DMS114 treated with DMSO at 0.1 percent for 48 hours (cell line): ENCODE results near the gene RAI14.

Experiments used
- DNase-seq: peaks from one replicate; lab custom pipeline; 2025; ENCODE audit not compliant: unreplicated experiment; lab: John Stamatoyannopoulos, UW

The RAI14 gene

DNA sequence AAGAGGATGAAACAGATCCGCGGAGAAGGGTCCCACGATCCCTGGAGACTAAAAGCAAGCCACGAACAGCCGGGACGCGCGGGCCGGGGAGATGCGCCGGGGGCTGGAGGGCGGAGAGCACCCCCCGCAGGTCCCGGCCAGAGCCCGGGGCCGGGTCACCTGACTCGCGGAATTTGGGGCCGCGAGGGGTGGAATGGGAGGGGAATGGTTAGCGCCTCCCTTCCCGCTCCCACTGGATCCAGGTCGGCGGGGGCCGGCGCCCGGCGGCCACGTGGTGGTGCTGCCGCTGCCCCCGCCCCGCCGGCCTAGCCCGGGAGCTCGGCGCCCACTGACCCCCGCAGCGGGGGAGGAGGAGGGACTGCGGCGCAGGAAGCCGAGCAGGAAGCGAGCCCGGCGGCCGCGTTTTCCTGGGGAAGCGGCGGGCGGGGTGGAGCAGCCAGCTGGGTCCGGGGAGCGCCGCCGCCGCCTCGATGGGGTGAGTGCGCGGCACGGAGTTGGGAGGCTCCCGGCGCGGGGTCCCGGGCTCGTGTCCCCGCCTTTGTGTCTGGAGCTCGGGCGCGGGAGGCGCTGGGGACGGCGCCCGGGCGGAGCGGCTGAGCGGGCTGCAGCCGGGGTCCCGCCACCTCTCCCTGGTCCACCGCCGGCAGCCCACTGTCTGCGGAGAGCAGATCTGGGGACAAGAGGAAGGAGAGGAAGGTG lies at the start of gene RAI14:
Gene RAI14 (plus strand): TSS at position 328 of the 699 bp plus-strand sequence. CDS start 30,592 bp downstream, outside the sequence.
- no peak for DNase-seq

DNA sequence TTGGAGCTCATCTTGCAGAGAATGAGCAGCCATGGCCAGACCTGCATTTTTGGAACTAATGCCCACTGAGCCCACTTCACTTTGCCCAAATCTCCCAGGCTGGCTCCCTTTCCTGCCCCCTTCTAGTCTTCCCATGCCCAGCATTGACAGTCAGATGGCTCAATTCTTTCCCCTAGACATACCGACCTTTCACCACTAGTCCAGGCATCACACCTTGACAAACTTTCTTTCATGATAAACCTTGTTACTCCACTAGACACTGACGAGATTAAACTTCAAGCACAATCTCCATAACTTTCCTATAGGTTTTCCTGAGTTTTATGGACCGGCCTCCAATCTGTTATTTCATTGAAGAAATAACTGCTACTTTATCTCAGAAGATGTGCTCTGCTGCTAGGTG lies 47.8 kb upstream of the RAI14 start:
- no peak for DNase-seq

- DNase-seq = no peak
These were observed 47.1 kb upstream of the RAI14 start for GRCh38 chr5:34608859-34609648.

- DNase-seq = no peak
These were observed 46.1 kb upstream of the RAI14 start for GRCh38 chr5:34609951-34610441.

- DNase-seq = no peak
These were observed 45.6 kb upstream of the RAI14 start for GRCh38 chr5:34610546-34610945.

- no peak for DNase-seq
These were observed 44.4 kb upstream of the RAI14 start for GRCh38 chr5:34611464-34612415.

- DNase-seq = no peak
These were observed 39.5 kb upstream of the RAI14 start for GRCh38 chr5:34616651-34617050.

- no peak for DNase-seq
These were observed 37.6 kb upstream of the RAI14 start for GRCh38 chr5:34618371-34619065.

- DNase-seq = no peak
These were observed 35.9 kb upstream of the RAI14 start for GRCh38 chr5:34620185-34620584.

- DNase-seq = no peak
These were observed 34.6 kb upstream of the RAI14 start for GRCh38 chr5:34621277-34622097.

- DNase-seq = no peak
These were observed 34.1 kb upstream of the RAI14 start for GRCh38 chr5:34622098-34622400.

DNA sequence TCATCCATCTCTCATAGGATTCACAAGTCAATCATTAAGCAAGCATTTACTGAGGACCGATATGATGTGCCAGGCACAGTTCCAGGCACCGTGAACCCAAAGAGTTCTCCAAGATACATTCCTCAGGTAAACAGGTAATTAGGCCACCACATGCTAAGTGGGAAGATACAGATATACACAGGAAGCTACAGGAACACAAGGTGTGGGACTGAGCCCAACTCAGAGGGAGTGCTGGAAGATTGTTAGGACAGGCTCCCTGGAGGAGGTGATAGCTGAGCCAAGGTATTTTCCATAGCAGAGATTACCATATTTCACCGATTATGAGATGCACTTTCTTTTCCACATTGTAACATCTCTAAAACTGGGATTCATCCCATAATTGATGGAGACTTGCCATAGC lies 31.4 kb upstream of the RAI14 start:
- no peak for DNase-seq

GRCh38 chr5:34625246-34625645 lies 30.9 kb upstream of the RAI14 start:
- no peak for DNase-seq

DNA sequence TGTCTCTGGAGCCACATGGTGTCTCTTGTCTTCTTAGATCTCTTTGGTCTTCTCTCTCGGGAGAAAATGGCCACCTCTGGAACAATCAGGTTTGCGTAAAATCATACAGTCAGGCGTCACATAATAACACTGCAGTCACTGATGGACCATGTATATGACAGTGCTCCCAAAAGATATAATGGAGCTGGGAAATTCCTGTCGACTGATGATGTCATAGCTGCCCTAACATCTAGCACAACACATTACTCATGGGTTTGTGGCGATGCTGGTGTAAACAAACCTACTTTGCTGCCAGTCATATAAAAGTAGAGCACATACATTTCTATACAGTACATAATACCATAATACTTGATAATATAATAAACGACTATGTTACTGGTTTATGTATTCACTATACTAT lies 30.1 kb upstream of the RAI14 start:
- DNase-seq = no peak

DNA sequence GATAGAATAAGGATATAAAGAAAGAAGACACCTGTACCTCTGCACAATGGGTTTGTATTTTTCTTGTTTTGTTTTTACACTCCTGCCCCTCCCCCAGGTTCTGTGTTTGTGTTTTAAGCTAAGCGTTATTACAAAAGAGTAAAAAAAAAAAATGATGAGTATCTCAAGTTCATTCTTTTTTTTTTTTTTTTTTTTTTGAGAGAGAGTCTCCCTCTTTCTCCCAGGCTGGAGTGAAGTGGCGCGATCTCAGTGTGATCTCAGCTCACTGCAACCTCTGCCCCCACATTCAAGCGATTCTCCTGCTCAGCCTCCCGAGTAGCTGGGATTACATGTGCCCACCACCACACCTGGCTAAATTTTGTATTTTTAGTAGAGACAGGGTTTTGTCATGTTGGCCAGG lies 29.4 kb upstream of the RAI14 start:
- DNase-seq = no peak

- DNase-seq = no peak
These were observed 28.3 kb upstream of the RAI14 start for GRCh38 chr5:34627794-34628193.

DNA sequence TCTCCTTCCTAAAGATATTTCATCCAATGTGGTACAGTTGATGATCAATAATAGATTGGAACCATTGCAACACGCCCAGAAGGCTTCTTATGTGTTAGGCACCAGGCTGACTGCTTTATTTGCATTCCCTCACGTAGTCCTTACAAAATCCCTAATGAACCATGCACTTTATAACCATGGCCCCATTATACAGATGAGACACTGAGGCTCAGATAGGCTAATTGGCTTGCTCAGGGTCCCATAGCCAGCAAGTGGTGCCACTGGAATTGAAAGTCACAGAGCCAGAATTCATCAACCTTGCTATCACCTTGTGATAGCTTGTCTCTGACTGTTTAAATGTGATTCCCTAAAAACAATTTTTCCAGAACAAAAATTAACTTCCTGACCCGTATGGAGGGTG lies 27.8 kb upstream of the RAI14 start:
- no peak for DNase-seq

DNA sequence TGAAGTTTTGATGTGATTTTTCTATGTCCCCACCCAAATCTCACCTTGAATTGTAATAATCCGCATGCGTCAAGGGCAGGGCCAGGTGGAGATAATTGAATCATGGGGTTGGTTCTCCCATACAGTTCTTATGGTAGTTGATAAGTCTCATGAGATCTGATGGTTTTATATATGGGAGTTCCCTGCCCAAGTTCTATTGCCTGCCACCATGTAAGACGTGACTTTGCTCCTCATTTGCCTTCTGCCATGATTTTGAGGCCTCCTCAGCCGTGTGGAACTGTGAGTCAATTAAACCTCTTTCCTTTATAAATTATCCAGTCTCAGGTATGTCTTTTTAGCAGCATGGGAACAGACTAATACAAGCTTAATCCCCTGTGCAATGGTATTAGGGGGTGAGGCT lies 25.5 kb upstream of the RAI14 start:
- no peak for DNase-seq

DNA sequence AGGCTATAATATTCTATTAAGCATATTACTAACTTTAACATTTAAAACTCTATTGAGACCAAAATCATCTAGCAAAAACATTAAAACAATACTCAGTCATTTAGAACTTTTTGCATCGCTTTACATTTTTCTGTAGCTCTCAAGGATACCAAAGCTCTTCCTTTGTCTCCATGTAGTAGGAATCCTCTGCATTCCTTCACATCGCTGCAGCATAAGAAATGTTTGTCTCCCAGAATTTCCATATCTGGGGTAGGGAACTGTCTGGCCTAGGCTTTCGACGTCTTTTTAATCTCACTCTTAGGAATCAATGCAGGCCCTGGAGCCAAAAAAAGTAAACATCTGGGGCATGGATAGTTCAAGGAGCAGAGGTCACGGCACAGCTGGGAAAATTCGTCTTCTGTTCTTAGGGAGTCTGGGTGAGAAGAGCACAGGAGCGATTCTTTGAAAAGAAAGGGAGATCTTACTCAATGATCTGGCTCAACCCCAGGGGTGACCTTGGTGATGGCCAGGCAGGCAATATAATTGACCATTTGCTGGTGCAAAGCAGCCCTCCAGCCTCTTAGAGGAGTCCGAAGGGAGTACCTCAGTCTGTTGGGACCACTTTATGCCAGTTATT lies 23.2 kb upstream of the RAI14 start:
- DNase-seq = no peak
